Measurements from ENCODE around the gene ADARB2.

DNA sequence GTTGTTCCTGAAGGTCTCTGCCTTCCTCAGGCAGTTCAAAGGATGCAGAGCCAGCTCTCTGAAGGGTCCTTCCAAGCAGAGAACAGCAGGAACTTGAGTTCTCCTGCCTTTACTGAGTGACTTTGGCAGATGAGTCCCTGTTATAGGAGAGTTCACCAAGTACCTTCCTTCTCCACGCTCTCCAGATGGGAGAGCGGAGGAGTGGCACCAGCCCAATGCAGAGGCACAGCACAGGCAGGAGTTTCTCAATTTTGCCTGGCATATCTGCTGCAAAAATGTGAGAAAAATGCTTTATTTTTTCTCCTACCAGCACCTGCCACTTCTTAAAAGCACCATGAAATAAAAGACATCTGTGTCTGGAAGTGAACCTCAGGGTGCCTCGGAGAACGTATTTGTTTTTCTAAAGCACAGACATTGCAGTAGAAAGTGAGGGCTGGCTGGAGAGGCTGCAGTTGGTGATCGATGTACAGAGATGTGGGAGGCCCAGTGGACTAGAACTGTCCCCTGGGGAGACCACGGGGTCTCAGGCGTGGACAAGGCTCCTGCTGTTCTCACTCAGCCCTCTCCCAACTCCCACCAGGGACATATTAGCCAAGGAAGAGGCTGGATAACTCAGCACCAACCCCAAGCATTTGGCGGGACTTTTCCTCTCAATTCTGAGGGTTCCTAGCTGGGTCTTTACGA, 506.6 kb downstream of the ADARB2 start:
- no peak for TF ChIP-seq CTCF (IDR thresholded peaks at IDR 0.05)
- no peak for TF ChIP-seq POLR2A (IDR thresholded peaks at IDR 0.05)

All from Peyer's patch (tissue), 4 donors.